Measurements from ENCODE around the gene CNTNAP4. TPM values are rescaled to one million over a fixed set of nuclear protein-coding genes. Genes with fewer than 3 reads are reported as not detected.

The CNTNAP4 gene
- total RNA-seq, 1 experiment from 2014 or later: not detected

GRCh38 chr16:76232704-76233103 lies 44.5 kb upstream of the CNTNAP4 start:
- no peak overlapping the region for H2AFZ ChIP-seq (ENCODE audit: low read depth, low read length, poor library complexity, severe bottlenecking)
- H3K9me3 ChIP-seq (ENCODE audit: control insufficient read depth in 1 of 2, insufficient read depth in 1 of 2, low read depth in 1 of 2, low read length in 2 of 2): no peaks in the 10 kb centered on the region; a peak in 2 of 4 replicates
- POLR2A ChIA-PET: no interaction called here
- no TSS peak for BruUV-seq (replicated peaks)
- CTCF ChIA-PET: no interaction called here
- no peak overlapping the region for H3K27ac ChIP-seq (ENCODE audit: low read depth, low read length)
- no peaks in the 10 kb centered on the region for H3K9me2 ChIP-seq (ENCODE audit: insufficient read depth)
- no peaks in the 10 kb centered on the region for H3K79me2 ChIP-seq (ENCODE audit: insufficient read depth, low read length)
- TF ChIP-seq REST (IDR thresholded peaks at IDR 0.05; ENCODE audit: low read depth) (no peak), ZNF274 (IDR thresholded peaks at IDR 0.05; ENCODE audit: low read depth, low read length) (no peak), SRF (IDR thresholded peaks at IDR 0.05; ENCODE audit: low read depth) (no peak), CTCF (IDR thresholded peaks at IDR 0.05 in 2 of 3, conservative IDR thresholded peaks at IDR 0.05 in 1 of 3; ENCODE audit: borderline replicate concordance in 1 of 3, insufficient read depth in 1 of 3, low read depth in 2 of 3, low read length in 2 of 3) (no peak), TCF7L2 (IDR thresholded peaks at IDR 0.05; ENCODE audit: borderline replicate concordance, extremely low read depth, insufficient read depth, insufficient read length) (no peak), MAX (IDR thresholded peaks at IDR 0.05) (no peak)
- H3K27me3 ChIP-seq (ENCODE audit: insufficient read depth, low read length): no peaks in the 10 kb centered on the region
- intact Hi-C loops (cut with micrococcal nuclease): no loop called here
- no peaks in the 10 kb centered on the region for H3K4me1 ChIP-seq (ENCODE audit: control insufficient read depth in 1 of 2, insufficient read depth in 2 of 2, low read length in 2 of 2)
- DNase-seq (ENCODE audit: low read depth, low spot score): no peak
- H3K4me2 ChIP-seq (ENCODE audit: low read length): no peak overlapping the region
- no peak for ATAC-seq
- no peak overlapping the region for H3K9ac ChIP-seq (ENCODE audit: low read length)
- H4K20me1 ChIP-seq (ENCODE audit: insufficient read depth): no peaks in the 10 kb centered on the region
- H3K4me3 ChIP-seq (replicated peaks in 1 of 2; ENCODE audit: low read depth in 1 of 2, low read length in 2 of 2): no peak overlapping the region
- H3K36me3 ChIP-seq (ENCODE audit: control insufficient read depth in 1 of 2, insufficient read depth in 2 of 2, low read length in 2 of 2): no peaks in the 10 kb centered on the region
- RAD21 ChIA-PET (ENCODE audit: low non-redundant PET in 1 of 2, low total read pairs in 2 of 2, uncharacterized antibody in 2 of 2, unreplicated experiment in 2 of 2): no interaction called here

Data from HCT116 (cell line).